Ishikawa (cell line): ENCODE results near the gene USP4.

Experiments used
- CEBPB ChIP-seq: IDR thresholded peaks from 2 replicates; pipeline ENCODE4 v1.6.1; 2012
- CREB1 ChIP-seq: IDR thresholded peaks from 2 replicates; pipeline ENCODE4 v1.6.1; 2012; ENCODE audit warnings: low read depth
- EP300 ChIP-seq: IDR thresholded peaks from 2 replicates; pipeline ENCODE4 v1.6.1; 2012; ENCODE audit warnings: borderline replicate concordance
- FOXM1 ChIP-seq: IDR thresholded peaks from 2 replicates; pipeline ENCODE4 v1.6.1; 2012; ENCODE audit warnings: low read depth, borderline replicate concordance
- RAD21 ChIP-seq: IDR thresholded peaks from 2 replicates; pipeline ENCODE4 v1.6.1; 2012; ENCODE audit warnings: low read depth
- USF1 ChIP-seq: IDR thresholded peaks from 2 replicates; pipeline ENCODE4 v1.6.1; 2012

- TF ChIP-seq RAD21 (no peak), EP300 (no peak), FOXM1 (no peak), USF1 (no peak), CEBPB (no peak), CREB1 (no peak)
These were observed 73.3 kb downstream of the USP4 start for GRCh38 chr3:49266410-49267095.
